Effector memory CD8-positive, alpha-beta T cell (primary cell): ENCODE data around the gene PIM3.
A peak's percentile ranks its signal among the peaks of the same experiment; 100 is the strongest.

Source experiments
- ATAC-seq: fragments of 150-1000 bp; cut with Tn5 transposase; replicated peaks from 2 replicates; pipeline ENCODE4 v1.10.0; 2021; ENCODE audit warnings: mild to moderate bottlenecking, moderate library complexity
- DNase-seq, 3 experiments: peaks; one replicate each; pipeline ENCODE4 v3.0.0; 2021
- H3K27ac Mint-ChIP-seq, 2 donors: one replicate each; pipeline ENCODE4 v1.8.0; 2022; ENCODE audit warnings: mild to moderate bottlenecking in 2 of 2, mixed read lengths in 2 of 2, moderate library complexity in 2 of 2
- H3K27me3 Mint-ChIP-seq, 2 donors: one replicate each; pipeline ENCODE4 v1.8.0; 2022; ENCODE audit warnings: mixed read lengths in 2 of 2
- H3K36me3 Mint-ChIP-seq: one replicate; pipeline ENCODE4 v1.8.0; 2022; ENCODE audit warnings: mild to moderate bottlenecking, moderate library complexity, mixed read lengths; ENCODE audit not compliant: insufficient read depth
- H3K4me1 Mint-ChIP-seq, 2 donors: one replicate each; pipeline ENCODE4 v1.8.0; 2022; ENCODE audit warnings: low read depth in 2 of 2, mixed read lengths in 2 of 2
- H3K4me3 Mint-ChIP-seq, 2 donors: one replicate each; pipeline ENCODE4 v1.8.0; 2022; ENCODE audit warnings: mild to moderate bottlenecking in 2 of 2, mixed read lengths in 2 of 2, moderate library complexity in 2 of 2
- H3K9me3 Mint-ChIP-seq, 2 donors: one replicate each; pipeline ENCODE4 v1.8.0; 2022; ENCODE audit warnings: mixed read lengths in 2 of 2

PIM3 gene

GRCh38 chr22:49967706-49968208, 7.2 kb downstream of the PIM3 start:
- no peaks in the 10 kb centered on the region for H3K9me3 Mint-ChIP-seq
- H3K4me3 Mint-ChIP-seq, result peak overlapping the region in 1 of 2 donors; percentile 62
- DNase-seq, result no peak
- H3K27ac Mint-ChIP-seq, result peak overlapping the region; percentile 60 to 98
- peaks cover 85% of the 10 kb centered on the region for H3K36me3 Mint-ChIP-seq
- ATAC-seq, result no peak
- no peaks in the 10 kb centered on the region for H3K27me3 Mint-ChIP-seq
- H3K4me1 Mint-ChIP-seq, result peaks cover 23 to 28% of the 10 kb centered on the region in 2 donors

- peaks cover 79% of the 10 kb centered on the region for H3K36me3 Mint-ChIP-seq
- DNase-seq, result no peak
- peak overlapping the region; percentile 14 to 98 for H3K27ac Mint-ChIP-seq
- H3K4me3 Mint-ChIP-seq, result no peak overlapping the region
- ATAC-seq, result no peak
- H3K27me3 Mint-ChIP-seq, result no peaks in the 10 kb centered on the region
- H3K4me1 Mint-ChIP-seq, result peaks cover 22 to 28% of the 10 kb centered on the region in 2 donors
- no peaks in the 10 kb centered on the region for H3K9me3 Mint-ChIP-seq
These were observed 7.8 kb downstream of the PIM3 start for GRCh38 chr22:49968313-49968830.

- Mint-ChIP-seq H3K27me3 (no peaks in the 10 kb centered on the region), H3K36me3 (peaks cover 72% of the 10 kb centered on the region), H3K9me3 (no peaks in the 10 kb centered on the region), H3K27ac (peak overlapping the region; percentile 14 to 98), H3K4me1 (peaks cover 15 to 21% of the 10 kb centered on the region in 2 donors), H3K4me3 (no peak overlapping the region)
- no peak for ATAC-seq
- no peak for DNase-seq
These were observed 8.5 kb downstream of the PIM3 start for GRCh38 chr22:49968831-49969661.

GRCh38 chr22:49969751-49970527, 9.4 kb downstream of the PIM3 start:
- peak overlapping the region; percentile 97 to 98 for H3K27ac Mint-ChIP-seq
- ATAC-seq (no peak), DNase-seq (no peak)
- peak overlapping the region; percentile 80 to 87 for H3K4me3 Mint-ChIP-seq
- H3K27me3 Mint-ChIP-seq, result no peaks in the 10 kb centered on the region
- H3K36me3 Mint-ChIP-seq, result peaks cover 63% of the 10 kb centered on the region
- H3K9me3 Mint-ChIP-seq, result no peaks in the 10 kb centered on the region
- H3K4me1 Mint-ChIP-seq, result peaks cover 12 to 19% of the 10 kb centered on the region in 2 donors

GRCh38 chr22:49970528-49971231, 10.1 kb downstream of the PIM3 start:
- H3K36me3 Mint-ChIP-seq, result peaks cover 60% of the 10 kb centered on the region
- DNase-seq, result peak; percentile 89 to 94 (median 89)

GRCh38 chr22:49971232-49972162, 10.9 kb downstream of the PIM3 start:
- peaks cover 21 to 24% of the 10 kb centered on the region in 2 donors for H3K4me1 Mint-ChIP-seq
- peak; percentile 53 for ATAC-seq
- H3K27ac Mint-ChIP-seq, result peak overlapping the region; percentile 97 to 98
- no peaks in the 10 kb centered on the region for H3K9me3 Mint-ChIP-seq
- DNase-seq, result peak in 1 of 3 experiments; percentile 22
- peak overlapping the region; percentile 80 to 87 for H3K4me3 Mint-ChIP-seq
- H3K27me3 Mint-ChIP-seq, result no peaks in the 10 kb centered on the region
- H3K36me3 Mint-ChIP-seq, result peaks cover 53% of the 10 kb centered on the region

More at GRCh38 chr22:49970528-49971231, 10.1 kb downstream of the PIM3 start:
- Mint-ChIP-seq H3K27me3 (no peaks in the 10 kb centered on the region), H3K4me3 (peak overlapping the region; percentile 80 to 87), H3K9me3 (no peaks in the 10 kb centered on the region), H3K4me1 (peaks cover 17 to 24% of the 10 kb centered on the region in 2 donors), H3K27ac (peak overlapping the region; percentile 97 to 98)
- ATAC-seq, result peak; percentile 87

GRCh38 chr22:49972163-49973017, 11.8 kb downstream of the PIM3 start:
- no peak overlapping the region for H3K27ac Mint-ChIP-seq
- no peaks in the 10 kb centered on the region for H3K9me3 Mint-ChIP-seq
- H3K36me3 Mint-ChIP-seq, result peaks cover 44% of the 10 kb centered on the region
- peaks cover 22% of the 10 kb centered on the region in 2 donors for H3K4me1 Mint-ChIP-seq
- no peak for DNase-seq
- no peak for ATAC-seq
- H3K27me3 Mint-ChIP-seq, result no peaks in the 10 kb centered on the region
- H3K4me3 Mint-ChIP-seq, result no peak overlapping the region

- Mint-ChIP-seq H3K4me3 (no peak overlapping the region), H3K27me3 (no peaks in the 10 kb centered on the region), H3K36me3 (peaks cover 35% of the 10 kb centered on the region), H3K4me1 (peaks cover 18 to 21% of the 10 kb centered on the region in 2 donors), H3K27ac (no peak overlapping the region), H3K9me3 (no peaks in the 10 kb centered on the region)
- no peak for ATAC-seq
- DNase-seq, result no peak
These were observed 12.7 kb downstream of the PIM3 start for GRCh38 chr22:49973018-49973961.

GRCh38 chr22:49975543-49976389, 15.2 kb downstream of the PIM3 start:
- peak overlapping the region; percentile 30 to 80 for H3K27ac Mint-ChIP-seq
- H3K4me1 Mint-ChIP-seq, result peaks cover 12 to 20% of the 10 kb centered on the region in 2 donors
- peaks cover 4 to 10% of the 10 kb centered on the region in 2 donors for H3K9me3 Mint-ChIP-seq
- ATAC-seq, result no peak
- H3K36me3 Mint-ChIP-seq, result peaks cover 21% of the 10 kb centered on the region
- H3K4me3 Mint-ChIP-seq, result peak overlapping the region; percentile 7 to 33
- H3K27me3 Mint-ChIP-seq, result peaks cover 0 to 5% of the 10 kb centered on the region in 2 donors
- no peak for DNase-seq
